GM23338 (cell line): ENCODE results near the gene EXTL1. TPM values are rescaled to one million over a fixed set of nuclear protein-coding genes. Genes with fewer than 3 reads are reported as not detected.

Experiments used
- ATAC-seq: fragments of 200-7000 bp; cut with Tn5 transposase; 3 replicates; pipeline ENCODE4 v1.9.1; 2020
- DNase-seq: peaks from one replicate; pipeline ENCODE4 v3.0.0-alpha.2; 2015; ENCODE audit warnings: low spot score
- H2AFZ ChIP-seq: fragments of 200-600 bp; sonication (generic); 2 replicates; pipeline ENCODE4 v1.8.0; 2016; ENCODE audit warnings: antibody characterized with exemption, mild to moderate bottlenecking, moderate library complexity
- H3F3A ChIP-seq: fragments of 200-600 bp; sonication (generic); replicated peaks from 2 replicates; pipeline ENCODE4 v1.8.0; 2017; ENCODE audit warnings: antibody characterized with exemption, mixed run types, low read depth
- H3K27ac ChIP-seq: fragments of 200-600 bp; sonication (generic); 2 replicates; pipeline ENCODE4 v1.6.1; 2016; ENCODE audit warnings: low read depth
- H3K27me3 ChIP-seq: fragments of 200-600 bp; sonication (generic); 2 replicates; pipeline ENCODE4 v1.8.0; 2016; ENCODE audit warnings: mild to moderate bottlenecking, mixed run types, moderate library complexity; ENCODE audit not compliant: insufficient read depth
- H3K36me3 ChIP-seq: fragments of 200-600 bp; sonication (generic); 2 replicates; pipeline ENCODE4 v1.8.0; 2016; ENCODE audit warnings: mild to moderate bottlenecking; ENCODE audit not compliant: insufficient read depth
- H3K4me1 ChIP-seq: fragments of 200-600 bp; sonication (generic); 2 replicates; pipeline ENCODE4 v1.8.0; 2016; ENCODE audit warnings: mild to moderate bottlenecking, moderate library complexity; ENCODE audit not compliant: insufficient read depth
- H3K4me2 ChIP-seq: fragments of 200-600 bp; sonication (generic); 2 replicates; pipeline ENCODE4 v1.7.1; 2017; ENCODE audit warnings: mixed run types
- H3K4me3 ChIP-seq: fragments of 200-600 bp; sonication (generic); 2 replicates; pipeline ENCODE4 v1.6.1; 2016; ENCODE audit warnings: mixed run types
- H3K79me2 ChIP-seq: fragments of 200-600 bp; sonication (generic); replicated peaks from 2 replicates; pipeline ENCODE4 v1.8.0; 2017; ENCODE audit warnings: mild to moderate bottlenecking; ENCODE audit not compliant: insufficient read depth
- H3K9me2 ChIP-seq: fragments of 200-600 bp; sonication (generic); 2 replicates; pipeline ENCODE4 v1.8.0; 2017; ENCODE audit not compliant: insufficient read depth
- H4K20me1 ChIP-seq: fragments of 200-600 bp; sonication (generic); replicated peaks from 2 replicates; pipeline ENCODE4 v1.8.0; 2017; ENCODE audit warnings: mild to moderate bottlenecking; ENCODE audit not compliant: insufficient read depth
- H3K27ac Mint-ChIP-seq: 2 replicates; pipeline ENCODE4 v1.8.0; 2020; ENCODE audit warnings: inconsistent platforms, mild to moderate bottlenecking, moderate library complexity, mixed read lengths
- H3K27me3 Mint-ChIP-seq: 3 replicates; pipeline ENCODE4 v1.8.0; 2022; ENCODE audit warnings: low read depth, mild to moderate bottlenecking, moderate library complexity, mixed read lengths, inconsistent platforms; ENCODE audit not compliant: insufficient read depth, poor library complexity
- H3K36me3 Mint-ChIP-seq: 3 replicates; pipeline ENCODE4 v1.8.0; 2021; ENCODE audit warnings: low read depth, mild to moderate bottlenecking, inconsistent platforms, moderate library complexity, mixed read lengths
- H3K4me1 Mint-ChIP-seq: 3 replicates; pipeline ENCODE4 v1.8.0; 2020; ENCODE audit warnings: mild to moderate bottlenecking, inconsistent platforms, mixed read lengths
- H3K4me3 Mint-ChIP-seq: 3 replicates; pipeline ENCODE4 v1.8.0; 2021; ENCODE audit warnings: moderate library complexity, mild to moderate bottlenecking, inconsistent platforms, mixed read lengths
- H3K9me3 Mint-ChIP-seq: 3 replicates; pipeline ENCODE4 v1.8.0; 2020; ENCODE audit warnings: moderate library complexity, mild to moderate bottlenecking, inconsistent platforms, mixed read lengths
- CREB1 ChIP-seq: fragments of 250-450 bp; sonication (Bioruptor Pico); IDR thresholded peaks from 2 replicates; pipeline ENCODE4 v1.5.0; 2020; ENCODE audit warnings: low read depth, mild to moderate bottlenecking, moderate library complexity
- CTCF ChIP-seq, 2 experiments: fragments of 200-600 bp in 1 of 2; sonication (generic) in 1 of 2; conservative IDR thresholded peaks; 2 replicates each; pipeline versions ENCODE4 v1.5.1 to v1.6.1; 2016 to 2017; ENCODE audit warnings: antibody characterized with exemption in 2 of 2, low read depth in 2 of 2, mild to moderate bottlenecking in 2 of 2, moderate library complexity in 1 of 2
- ETS1 ChIP-seq: IDR thresholded peaks from 2 replicates; pipeline ENCODE4 v1.6.1; 2016; ENCODE audit warnings: antibody characterized with exemption
- EZH2 ChIP-seq: fragments of 200-600 bp; sonication (generic); IDR thresholded peaks from one replicate; pipeline ENCODE4 v1.8.0; 2017; ENCODE audit warnings: antibody characterized with exemption, mild to moderate bottlenecking, low read depth; ENCODE audit not compliant: unreplicated experiment
- EZH2phosphoT487 ChIP-seq: fragments of 200-600 bp; sonication (generic); IDR thresholded peaks from one replicate; pipeline ENCODE4 v1.8.1; 2018; ENCODE audit warnings: antibody characterized with exemption; ENCODE audit not compliant: unreplicated experiment
- JUNB ChIP-seq: IDR thresholded peaks from one replicate; pipeline ENCODE4 v1.6.1; 2016; ENCODE audit warnings: antibody characterized with exemption; ENCODE audit not compliant: unreplicated experiment
- NANOG ChIP-seq: IDR thresholded peaks from 2 replicates; pipeline ENCODE4 v1.6.1; 2016; ENCODE audit warnings: antibody characterized with exemption, borderline replicate concordance
- POLR2AphosphoS5 ChIP-seq: IDR thresholded peaks from 2 replicates; pipeline ENCODE4 v1.6.1; 2016; ENCODE audit warnings: antibody characterized with exemption, low read depth
- REST ChIP-seq: IDR thresholded peaks from one replicate; pipeline ENCODE4 v1.6.1; 2018; ENCODE audit warnings: antibody characterized with exemption; ENCODE audit not compliant: unreplicated experiment
- STAT1 ChIP-seq: IDR thresholded peaks from one replicate; pipeline ENCODE4 v1.6.1; 2016; ENCODE audit warnings: antibody characterized with exemption; ENCODE audit not compliant: unreplicated experiment
- ZNF331 ChIP-seq: fragments of 250-450 bp; sonication (Bioruptor Pico); IDR thresholded peaks from 2 replicates; pipeline ENCODE4 v1.5.0; 2020; ENCODE audit warnings: low read depth, mild to moderate bottlenecking, moderate library complexity
- polyA plus RNA-seq: library from polyadenylated mRNA; unstranded; fragments of >200 nt; fragmentation: Nextera tagmentation; extraction: Ambion mirVana; gene quantifications from 2 replicates; pipeline ENCODE4 v1.2.1, GENCODE V29; 2016
- total RNA-seq: library from RNA; depleted of rRNA; stranded (reverse); fragments of >200 nt; shearing (Covaris generic); gene quantifications from 2 replicates; pipeline ENCODE4 v1.2.3, GENCODE V29; 2014

Gene EXTL1
- total and polyA plus RNA-seq, 2 experiments from 2014 or later = 0.37 to 1.2 TPM

GRCh38 chr1:26055041-26055440, 33.5 kb downstream of the EXTL1 start:
- H3K4me1 Mint-ChIP-seq = peaks cover 2% of the 10 kb centered on the region; the same call in 1 of the 3 replicates
- Histone ChIP-seq H4K20me1 (no peaks in the 10 kb centered on the region), H3K4me1 (no peaks in the 10 kb centered on the region), H3F3A (no peaks in the 10 kb centered on the region), H3K27me3 (peaks cover 10% of the 10 kb centered on the region; the same call in 1 of the 2 replicates), H3K27ac (no peak overlapping the region), H3K36me3 (no peaks in the 10 kb centered on the region), H3K4me3 (no peak overlapping the region), H2AFZ (no peak overlapping the region), H3K79me2 (no peaks in the 10 kb centered on the region), H3K4me2 (no peak overlapping the region), H3K9me2 (no peaks in the 10 kb centered on the region)
- no peak overlapping the region for H3K4me3 Mint-ChIP-seq
- H3K27ac Mint-ChIP-seq = no peak overlapping the region
- DNase-seq (no peak), ATAC-seq (no peak)
- H3K9me3 Mint-ChIP-seq = no peaks in the 10 kb centered on the region
- TF ChIP-seq EZH2phosphoT487 (no peak), NANOG (no peak), STAT1 (no peak), EZH2 (no peak), REST (no peak), ZNF331 (CRISPR knock-in tag) (no peak), CREB1 (CRISPR knock-in tag) (no peak), POLR2AphosphoS5 (no peak), CTCF (conservative IDR thresholded peaks at IDR 0.05; ENCODE audit: low read depth in 2 of 2) (no peak)
- peaks cover 9% of the 10 kb centered on the region for H3K27me3 Mint-ChIP-seq
- no peaks in the 10 kb centered on the region for H3K36me3 Mint-ChIP-seq

GRCh38 chr1:26057189-26057588, 35.6 kb downstream of the EXTL1 start:
- no peak overlapping the region for H3K27ac Mint-ChIP-seq
- peaks cover 5% of the 10 kb centered on the region; the same call in 1 of the 3 replicates for H3K4me1 Mint-ChIP-seq
- no peaks in the 10 kb centered on the region for H3K9me3 Mint-ChIP-seq
- Histone ChIP-seq H3K9me2 (no peaks in the 10 kb centered on the region), H3K4me1 (no peaks in the 10 kb centered on the region), H4K20me1 (no peaks in the 10 kb centered on the region), H2AFZ (no peak overlapping the region), H3K79me2 (no peaks in the 10 kb centered on the region), H3K36me3 (no peaks in the 10 kb centered on the region), H3F3A (no peaks in the 10 kb centered on the region), H3K27ac (no peak overlapping the region), H3K27me3 (0 out of 2 replicates have a peak, but pooled peaks cover 5% of the 10 kb centered on the region), H3K4me3 (no peak overlapping the region), H3K4me2 (no peak overlapping the region)
- no peaks in the 10 kb centered on the region for H3K36me3 Mint-ChIP-seq
- H3K27me3 Mint-ChIP-seq = peaks cover 9% of the 10 kb centered on the region
- ATAC-seq (no peak), DNase-seq (no peak)
- H3K4me3 Mint-ChIP-seq = no peak overlapping the region
- TF ChIP-seq EZH2 = no peak
- TF ChIP-seq ETS1 = no peak
- TF ChIP-seq CREB1 (CRISPR knock-in tag) = no peak
- TF ChIP-seq ZNF331 (CRISPR knock-in tag) = no peak
- no peak for TF ChIP-seq POLR2AphosphoS5
- no peak for TF ChIP-seq JUNB
